ENCODE results near the gene S100A7A. TPM values are rescaled to one million over a fixed set of nuclear protein-coding genes. Genes with fewer than 3 reads are reported as not detected.

Gene S100A7A
- total RNA-seq, 2 donors from 2014 or later, result not detected

DNA sequence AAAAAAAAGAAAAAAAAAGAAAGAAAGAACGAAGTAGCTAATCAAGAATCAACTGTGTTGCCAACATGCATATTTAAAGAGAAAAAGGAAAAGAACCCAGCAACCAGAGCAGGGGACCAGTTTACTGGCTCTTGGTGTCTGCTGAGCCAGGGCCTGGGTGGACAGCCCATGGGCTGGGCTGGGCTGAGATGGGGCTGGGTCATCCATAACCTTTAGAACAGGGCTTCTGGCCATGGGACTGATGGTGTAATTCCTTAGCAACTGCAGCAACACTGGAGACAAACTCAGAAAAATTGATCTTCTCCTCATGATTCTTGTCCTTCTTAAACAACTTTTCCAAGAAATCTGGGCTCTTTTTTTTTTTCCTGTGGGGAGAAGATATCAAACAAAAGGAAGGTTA, 10.5 kb downstream of the S100A7A start:
- H3K4me3 ChIP-seq, result no peak overlapping the region
- intact Hi-C loops (cut with DNase I), result no loop called here
- H3K27me3 ChIP-seq, result peaks cover 0 to 3% of the 10 kb centered on the region in 2 donors
- no peak overlapping the region for H3K27ac ChIP-seq
- no peaks in the 10 kb centered on the region for H3K36me3 ChIP-seq (replicated peaks in 1 of 2; ENCODE audit: insufficient read depth in 1 of 2, low read depth in 2 of 2)
- ATAC-seq, result no peak
- no peaks in the 10 kb centered on the region for H3K4me1 ChIP-seq
- TF ChIP-seq, protein P1, sequence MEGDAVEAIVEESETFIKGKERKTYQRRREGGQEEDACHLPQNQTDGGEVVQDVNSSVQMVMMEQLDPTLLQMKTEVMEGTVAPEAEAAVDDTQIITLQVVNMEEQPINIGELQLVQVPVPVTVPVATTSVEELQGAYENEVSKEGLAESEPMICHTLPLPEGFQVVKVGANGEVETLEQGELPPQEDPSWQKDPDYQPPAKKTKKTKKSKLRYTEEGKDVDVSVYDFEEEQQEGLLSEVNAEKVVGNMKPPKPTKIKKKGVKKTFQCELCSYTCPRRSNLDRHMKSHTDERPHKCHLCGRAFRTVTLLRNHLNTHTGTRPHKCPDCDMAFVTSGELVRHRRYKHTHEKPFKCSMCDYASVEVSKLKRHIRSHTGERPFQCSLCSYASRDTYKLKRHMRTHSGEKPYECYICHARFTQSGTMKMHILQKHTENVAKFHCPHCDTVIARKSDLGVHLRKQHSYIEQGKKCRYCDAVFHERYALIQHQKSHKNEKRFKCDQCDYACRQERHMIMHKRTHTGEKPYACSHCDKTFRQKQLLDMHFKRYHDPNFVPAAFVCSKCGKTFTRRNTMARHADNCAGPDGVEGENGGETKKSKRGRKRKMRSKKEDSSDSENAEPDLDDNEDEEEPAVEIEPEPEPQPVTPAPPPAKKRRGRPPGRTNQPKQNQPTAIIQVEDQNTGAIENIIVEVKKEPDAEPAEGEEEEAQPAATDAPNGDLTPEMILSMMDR (IDR thresholded peaks at IDR 0.05), result no peak
- TF ChIP-seq POLR2A (IDR thresholded peaks at IDR 0.05), result no peak
- H3K9me3 ChIP-seq, result no peaks in the 10 kb centered on the region
- DNase-seq, result no peak
- 5 to 16% methylated on average over 1 of the region's 1 CpG for WGBS, 2 donors

DNA sequence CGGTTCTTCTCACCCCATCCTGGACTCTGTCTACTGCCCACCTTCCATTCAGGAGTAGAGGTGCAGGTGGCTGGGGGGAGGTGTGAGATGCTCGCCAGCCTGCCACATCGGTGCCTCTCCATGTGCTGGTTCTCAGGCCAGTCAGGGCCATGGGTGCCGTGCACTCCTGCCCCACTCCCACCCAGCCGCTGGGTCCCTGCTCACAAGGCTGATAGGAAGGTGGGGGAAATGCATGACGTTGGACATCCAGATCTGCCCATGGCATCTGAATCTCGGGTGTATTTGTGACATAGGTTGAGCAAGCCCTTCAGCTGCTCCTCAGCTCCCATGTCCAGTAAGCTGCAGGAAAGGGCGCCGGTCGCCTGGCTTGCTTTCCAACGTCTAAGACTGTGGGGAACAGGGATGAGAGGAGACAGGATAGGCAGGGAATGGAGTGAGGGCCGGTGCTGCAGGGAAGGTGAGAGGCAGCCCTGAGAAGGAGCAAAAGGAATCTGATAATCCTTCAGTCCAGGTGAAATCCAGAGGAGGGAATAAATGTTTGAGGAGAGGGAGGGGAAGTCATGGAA, 11.8 kb downstream of the S100A7A start:
- Histone ChIP-seq H3K9me3 (no peaks in the 10 kb centered on the region), H3K4me3 (no peak overlapping the region), H3K27ac (no peak overlapping the region), H3K27me3 (peaks cover 0 to 3% of the 10 kb centered on the region in 2 donors), H3K4me1 (no peaks in the 10 kb centered on the region), H3K36me3 (replicated peaks in 1 of 2; ENCODE audit: insufficient read depth in 1 of 2, low read depth in 2 of 2) (no peaks in the 10 kb centered on the region)
- WGBS, 2 donors, result 52 to 56% methylated on average over 12 of the region's 12 CpGs
- intact Hi-C loops (cut with DNase I), result no loop called here
- DNase-seq (no peak), ATAC-seq (no peak)
- TF ChIP-seq, protein P1 (IDR thresholded peaks at IDR 0.05), result no peak
- no peak for TF ChIP-seq POLR2A (IDR thresholded peaks at IDR 0.05)

DNA sequence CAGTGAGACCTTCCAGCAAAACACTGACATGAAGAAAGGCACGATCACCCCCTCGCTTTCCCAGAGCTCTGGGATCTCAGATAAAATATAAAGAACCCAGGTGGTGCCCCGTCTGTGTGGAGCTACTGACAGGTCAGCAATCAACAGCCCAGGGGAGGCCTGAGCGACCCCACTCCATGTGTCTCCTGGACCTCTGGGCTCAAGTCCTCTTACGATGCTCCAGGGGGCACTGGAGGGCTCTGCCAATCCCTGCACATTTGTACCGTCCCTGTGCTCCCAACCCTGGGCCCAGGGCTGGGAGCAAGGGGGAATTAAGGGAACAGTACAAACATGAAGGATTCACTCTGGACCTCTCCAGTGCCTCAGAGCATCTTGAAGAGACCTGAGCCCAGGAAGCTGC, 12.5 kb downstream of the S100A7A start:
- ATAC-seq (no peak), DNase-seq (no peak)
- H3K4me1 ChIP-seq, result no peaks in the 10 kb centered on the region
- H3K4me3 ChIP-seq, result no peak overlapping the region
- no peak for TF ChIP-seq POLR2A (IDR thresholded peaks at IDR 0.05)
- TF ChIP-seq, protein P1 (IDR thresholded peaks at IDR 0.05), result no peak
- 23 to 26% methylated on average over 5 to 6 of the region's 6 CpGs for WGBS, 2 donors
- intact Hi-C loops (cut with DNase I), result no loop called here
- H3K27me3 ChIP-seq, result peaks cover 0 to 1% of the 10 kb centered on the region in 2 donors
- no peaks in the 10 kb centered on the region for H3K9me3 ChIP-seq
- H3K36me3 ChIP-seq (replicated peaks in 1 of 2; ENCODE audit: insufficient read depth in 1 of 2, low read depth in 2 of 2), result no peaks in the 10 kb centered on the region
- H3K27ac ChIP-seq, result no peak overlapping the region

DNA sequence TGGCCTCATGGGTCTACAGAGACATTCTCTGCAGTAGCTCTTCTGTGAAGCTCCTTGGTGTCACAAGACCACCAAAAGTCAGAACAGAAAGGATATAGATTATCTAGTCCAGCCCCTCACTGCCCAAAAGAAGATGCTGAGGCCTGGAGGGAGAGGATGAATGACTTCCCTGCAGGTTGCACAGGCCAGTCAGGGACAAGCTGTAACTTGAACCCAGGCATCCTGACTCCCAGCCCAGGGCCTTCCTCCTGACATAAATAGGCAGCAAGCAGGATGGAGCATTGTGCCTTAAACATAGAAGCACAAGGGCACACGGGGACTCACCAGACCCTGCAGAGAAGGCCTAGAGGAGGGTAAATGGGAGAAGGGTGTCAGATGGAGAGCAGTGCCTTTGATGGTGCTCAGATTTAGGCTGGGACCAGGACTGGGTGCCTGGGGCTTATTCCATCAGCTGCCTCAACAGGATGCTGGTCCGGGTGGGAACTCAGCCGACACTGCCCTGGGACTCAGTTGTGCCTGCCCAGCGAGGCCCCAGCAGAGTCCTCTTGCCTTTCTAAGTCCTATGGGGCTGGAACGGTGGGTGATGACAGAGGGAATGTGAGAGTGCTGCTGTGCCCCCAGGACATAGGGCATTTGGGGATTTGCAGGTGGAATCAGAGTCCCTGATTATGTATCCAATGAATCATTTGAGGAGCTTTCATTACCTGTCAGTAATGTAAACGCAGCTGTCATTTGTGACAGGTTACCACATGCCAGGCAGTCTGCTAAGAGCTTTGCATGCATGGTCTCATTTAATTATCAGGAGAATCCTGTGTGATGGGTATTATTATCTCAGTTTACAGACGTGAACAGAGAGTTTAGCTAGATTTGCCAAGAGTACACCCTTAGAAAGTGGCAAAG, 13.2 kb downstream of the S100A7A start:
- Histone ChIP-seq H3K4me1 (no peaks in the 10 kb centered on the region), H3K4me3 (no peak overlapping the region), H3K9me3 (no peaks in the 10 kb centered on the region), H3K27me3 (no peaks in the 10 kb centered on the region), H3K27ac (no peak overlapping the region), H3K36me3 (replicated peaks in 1 of 2; ENCODE audit: insufficient read depth in 1 of 2, low read depth in 2 of 2) (no peaks in the 10 kb centered on the region)
- intact Hi-C loops (cut with DNase I), result no loop called here
- DNase-seq (no peak), ATAC-seq (no peak)
- no peak for TF ChIP-seq POLR2A (IDR thresholded peaks at IDR 0.05)
- TF ChIP-seq, protein P1 (IDR thresholded peaks at IDR 0.05), result no peak
- 59 to 66% methylated on average over 7 of the region's 7 CpGs for WGBS, 2 donors

All from body of pancreas (tissue), 4 donors.